GM12878 (cell line): Measurements from ENCODE around the gene LMNTD2. TPM values are rescaled to one million over a fixed set of nuclear protein-coding genes. Genes with fewer than 3 reads are reported as not detected.

ENCODE experiments used
- ATF7 ChIP-seq: fragments of 450-650 bp; IDR thresholded peaks from 2 replicates; pipeline ENCODE4 v1.6.1; 2016; ENCODE audit warnings: low read depth, mild to moderate bottlenecking
- BCL3 ChIP-seq: IDR thresholded peaks from 2 replicates; pipeline ENCODE4 v1.6.1; 2011; ENCODE audit warnings: borderline replicate concordance, low read depth, mild to moderate bottlenecking, moderate library complexity, low read length; ENCODE audit not compliant: insufficient read depth, poor library complexity, severe bottlenecking
- BRCA1 ChIP-seq: IDR thresholded peaks from 2 replicates; pipeline ENCODE4 v1.6.1; 2011; ENCODE audit warnings: low read depth, low read length, improper control_type of control experiment
- CBX3 ChIP-seq: fragments of 200-600 bp; sonication (generic); IDR thresholded peaks from 2 replicates; pipeline ENCODE4 v1.6.1; 2016; ENCODE audit warnings: low read depth, borderline replicate concordance
- CTCF ChIP-seq, 3 experiments: IDR thresholded peaks in 2 of 3; conservative IDR thresholded peaks in 1 of 3; 2 replicates each; pipeline ENCODE4 v1.5.1; 2011; ENCODE audit warnings: low read depth in 3 of 3, low read length in 3 of 3, mild to moderate bottlenecking in 3 of 3, control low read depth in 2 of 3, moderate library complexity in 2 of 3, inconsistent platforms in 1 of 3, mixed read lengths in 1 of 3; ENCODE audit not compliant: control insufficient read depth in 2 of 3, insufficient read depth in 1 of 3; ENCODE audit errors: extremely low read depth in 1 of 3
- ETV6 ChIP-seq, 2 experiments: fragments of 450-650 bp in 1 of 2; IDR thresholded peaks in 1 of 2; conservative IDR thresholded peaks in 1 of 2; 2 replicates each; pipeline ENCODE4 v1.6.1; 2014; ENCODE audit warnings: antibody characterized with exemption in 1 of 2, borderline replicate concordance in 1 of 2, low read depth in 1 of 2, mild to moderate bottlenecking in 1 of 2, moderate library complexity in 1 of 2
- HDGF ChIP-seq: fragments of 450-650 bp; IDR thresholded peaks from 2 replicates; pipeline ENCODE4 v1.6.1; 2016; ENCODE audit warnings: antibody characterized with exemption
- KLF5 ChIP-seq: fragments of 450-650 bp; IDR thresholded peaks from 2 replicates; pipeline ENCODE4 v1.6.1; 2014; ENCODE audit warnings: mild to moderate bottlenecking; ENCODE audit not compliant: partially characterized antibody
- MAX ChIP-seq: IDR thresholded peaks from 2 replicates; pipeline ENCODE4 v1.6.1; 2012; ENCODE audit warnings: low read depth, low read length, improper control_type of control experiment
- NFIC ChIP-seq: IDR thresholded peaks from 2 replicates; pipeline ENCODE4 v1.6.1; 2012; ENCODE audit warnings: low read depth, mild to moderate bottlenecking, inconsistent platforms, low read length, moderate library complexity
- NR2C2 ChIP-seq: IDR thresholded peaks from 2 replicates; pipeline ENCODE4 v1.6.1; 2011; ENCODE audit warnings: borderline replicate concordance, low read depth; ENCODE audit not compliant: control insufficient read depth, insufficient read length
- POLR2AphosphoS2 ChIP-seq: IDR thresholded peaks from 2 replicates; pipeline ENCODE4 v1.6.1; 2011; ENCODE audit warnings: low read depth, mild to moderate bottlenecking, low read length, improper control_type of control experiment, moderate library complexity
- RB1 ChIP-seq: fragments of 450-650 bp; formaldehyde crosslinking; IDR thresholded peaks from 2 replicates; pipeline ENCODE4 v1.6.1; 2017; ENCODE audit warnings: mild to moderate bottlenecking, borderline replicate concordance
- RBBP5 ChIP-seq: fragments of 200-600 bp; sonication (generic); conservative IDR thresholded peaks from 2 replicates; pipeline ENCODE4 v1.6.1; 2016
- SIN3A ChIP-seq: IDR thresholded peaks from 2 replicates; pipeline ENCODE4 v1.6.1; 2012; ENCODE audit warnings: low read depth, low read length, improper control_type of control experiment
- SMC3 ChIP-seq: IDR thresholded peaks from 2 replicates; pipeline ENCODE4 v1.6.1; 2011; ENCODE audit warnings: low read length, improper control_type of control experiment, borderline replicate concordance
- STAT1 ChIP-seq: fragments of 450-650 bp; conservative IDR thresholded peaks from 2 replicates; pipeline ENCODE4 v1.6.1; 2014; ENCODE audit warnings: antibody characterized with exemption, mild to moderate bottlenecking
- SUZ12 ChIP-seq: fragments of 200-600 bp; sonication (generic); IDR thresholded peaks from one replicate; pipeline ENCODE4 v1.6.1; 2018; ENCODE audit warnings: antibody characterized with exemption, mild to moderate bottlenecking; ENCODE audit not compliant: unreplicated experiment
- TARDBP ChIP-seq: IDR thresholded peaks from 2 replicates; pipeline ENCODE4 v1.6.1; 2016; ENCODE audit warnings: borderline replicate concordance
- WRNIP1 ChIP-seq: IDR thresholded peaks from 2 replicates; pipeline ENCODE4 v1.6.1; 2011; ENCODE audit warnings: low read depth, low read length, improper control_type of control experiment, borderline replicate concordance
- YY1 ChIP-seq: IDR thresholded peaks from 2 replicates; pipeline ENCODE4 v1.6.1; 2011; ENCODE audit warnings: low read depth, mild to moderate bottlenecking, low read length
- ZNF207 ChIP-seq: fragments of 450-650 bp; IDR thresholded peaks from 2 replicates; pipeline ENCODE4 v1.6.1; 2014; ENCODE audit warnings: antibody characterized with exemption, mild to moderate bottlenecking, borderline replicate concordance
- polyA plus RNA-seq, 11 experiments: library from polyadenylated mRNA; depleted of rRNA in 4 of 11; unstranded in 6 of 11; stranded (reverse) in 5 of 11; fragments of >200 nt; fragmentation: Nextera tagmentation in 4 of 11; fragmentation: Illumina TruSeq in 1 of 11; extraction: Ambion mirVana in 4 of 11; extraction: Trizol in 1 of 11; gene quantifications; 1 replicate in 1 of 11; 2 replicates in 10 of 11; pipeline versions ENCODE4 v1.2.1 to v1.2.3, GENCODE V29; 2011 to 2016; ENCODE audit warnings: inconsistent platforms in 2 of 11, missing spikeins in 2 of 11, low read depth in 1 of 11
- total RNA-seq, 4 experiments: library from RNA; depleted of rRNA in 3 of 4; stranded (reverse); fragments of >200 nt in 3 of 4; fragmentation: Illumina TruSeq in 1 of 4; extraction: Trizol in 1 of 4; gene quantifications; 2 replicates each; pipeline versions ENCODE4 v1.2.1 to v1.2.3, GENCODE V29; 2013 to 2021
- TF ChIP-seq, protein P1 (sequence below): fragments of 450-650 bp; IDR thresholded peaks from 2 replicates; pipeline ENCODE4 v1.6.1; 2017; ENCODE audit warnings: borderline replicate concordance
- TF ChIP-seq, protein P2 (sequence below): fragments of 450-650 bp; IDR thresholded peaks from 2 replicates; pipeline ENCODE4 v1.6.1; 2017; ENCODE audit warnings: mild to moderate bottlenecking

Gene LMNTD2
- total and polyA plus RNA-seq, 10 of the 15 experiments (the other 5 are each of a cell fraction or from before 2014, with no cell fraction given), result 0.22 to 4.1 (median 1.3) TPM; not detected in 2

DNA sequence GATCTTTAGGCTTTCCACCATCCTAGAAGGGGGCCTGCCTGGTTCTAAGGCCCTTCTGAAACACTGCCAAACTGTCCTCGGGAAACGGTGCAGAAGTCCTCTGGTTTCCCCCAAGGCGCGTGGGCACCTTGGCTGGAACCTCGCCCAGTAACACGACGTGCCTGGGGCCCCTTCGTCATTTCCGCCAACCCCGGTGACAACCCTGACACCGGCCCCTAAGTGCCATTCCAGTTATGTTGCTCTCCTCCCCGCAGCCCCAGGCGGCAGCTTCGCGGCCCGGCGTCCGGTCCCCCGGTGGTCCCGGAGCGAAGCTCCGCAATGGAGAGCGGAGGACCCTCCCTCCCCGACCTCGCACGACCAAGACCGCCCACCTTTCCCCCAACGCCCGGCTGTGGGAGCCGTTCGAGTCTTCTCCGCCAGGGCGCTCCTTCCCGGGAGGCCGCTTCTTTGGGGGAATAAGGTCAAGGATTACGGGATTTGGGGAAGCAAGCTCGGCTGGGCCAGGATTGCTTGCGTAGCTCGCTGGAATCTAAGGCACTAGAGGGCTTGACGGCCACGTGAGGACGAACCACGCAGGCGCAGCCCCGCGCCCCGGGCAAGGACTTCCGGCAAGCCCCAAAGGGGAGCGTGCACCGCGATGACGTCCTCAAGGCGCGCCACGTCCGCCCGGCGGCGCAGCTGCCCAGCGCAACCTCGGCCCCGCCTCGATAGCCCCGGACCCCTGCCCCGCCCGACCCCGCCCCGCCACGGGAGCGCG is 54.1 kb downstream of the LMNTD2 start (continued):
- peak; percentile 83 for TF ChIP-seq MAX
- TF ChIP-seq CBX3, result no peak
- TF ChIP-seq SMC3, result no peak
- no peak for TF ChIP-seq CTCF (IDR thresholded peaks at IDR 0.05 in 2 of 3, conservative IDR thresholded peaks at IDR 0.05 in 1 of 3; ENCODE audit: control insufficient read depth in 2 of 3, extremely low read depth in 1 of 3, insufficient read depth in 1 of 3, low read depth in 3 of 3, low read length in 3 of 3)
- TF ChIP-seq STAT1, result peak; percentile 12; the same call in 1 of the 2 replicates
- TF ChIP-seq KLF5, result peak; percentile 68
- no peak for TF ChIP-seq RB1
- TF ChIP-seq, protein P1, sequence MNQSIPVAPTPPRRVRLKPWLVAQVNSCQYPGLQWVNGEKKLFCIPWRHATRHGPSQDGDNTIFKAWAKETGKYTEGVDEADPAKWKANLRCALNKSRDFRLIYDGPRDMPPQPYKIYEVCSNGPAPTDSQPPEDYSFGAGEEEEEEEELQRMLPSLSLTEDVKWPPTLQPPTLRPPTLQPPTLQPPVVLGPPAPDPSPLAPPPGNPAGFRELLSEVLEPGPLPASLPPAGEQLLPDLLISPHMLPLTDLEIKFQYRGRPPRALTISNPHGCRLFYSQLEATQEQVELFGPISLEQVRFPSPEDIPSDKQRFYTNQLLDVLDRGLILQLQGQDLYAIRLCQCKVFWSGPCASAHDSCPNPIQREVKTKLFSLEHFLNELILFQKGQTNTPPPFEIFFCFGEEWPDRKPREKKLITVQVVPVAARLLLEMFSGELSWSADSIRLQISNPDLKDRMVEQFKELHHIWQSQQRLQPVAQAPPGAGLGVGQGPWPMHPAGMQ, result no peak
- TF ChIP-seq BCL3, result peak; percentile 14
- TF ChIP-seq HDGF, result no peak
- TF ChIP-seq RBBP5, result no peak
- TF ChIP-seq SIN3A, result peak; percentile 54; the same call in 1 of the 2 replicates
- peak; percentile 44 for TF ChIP-seq YY1
- peak; percentile 52; the same call in 1 of the 2 replicates for TF ChIP-seq POLR2AphosphoS2
- TF ChIP-seq, protein P2, sequence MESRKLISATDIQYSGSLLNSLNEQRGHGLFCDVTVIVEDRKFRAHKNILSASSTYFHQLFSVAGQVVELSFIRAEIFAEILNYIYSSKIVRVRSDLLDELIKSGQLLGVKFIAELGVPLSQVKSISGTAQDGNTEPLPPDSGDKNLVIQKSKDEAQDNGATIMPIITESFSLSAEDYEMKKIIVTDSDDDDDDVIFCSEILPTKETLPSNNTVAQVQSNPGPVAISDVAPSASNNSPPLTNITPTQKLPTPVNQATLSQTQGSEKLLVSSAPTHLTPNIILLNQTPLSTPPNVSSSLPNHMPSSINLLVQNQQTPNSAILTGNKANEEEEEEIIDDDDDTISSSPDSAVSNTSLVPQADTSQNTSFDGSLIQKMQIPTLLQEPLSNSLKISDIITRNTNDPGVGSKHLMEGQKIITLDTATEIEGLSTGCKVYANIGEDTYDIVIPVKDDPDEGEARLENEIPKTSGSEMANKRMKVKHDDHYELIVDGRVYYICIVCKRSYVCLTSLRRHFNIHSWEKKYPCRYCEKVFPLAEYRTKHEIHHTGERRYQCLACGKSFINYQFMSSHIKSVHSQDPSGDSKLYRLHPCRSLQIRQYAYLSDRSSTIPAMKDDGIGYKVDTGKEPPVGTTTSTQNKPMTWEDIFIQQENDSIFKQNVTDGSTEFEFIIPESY, result no peak
- no peak; the same call in 1 of the 2 replicates for TF ChIP-seq ATF7
- TF ChIP-seq TARDBP, result no peak
- TF ChIP-seq ETV6 (conservative IDR thresholded peaks at IDR 0.05 in 1 of 2, IDR thresholded peaks at IDR 0.05 in 1 of 2; ENCODE audit: borderline replicate concordance in 1 of 2, low read depth in 1 of 2), result no peak
- no peak for TF ChIP-seq BRCA1
- TF ChIP-seq NR2C2, result no peak
- TF ChIP-seq ZNF207, result no peak; the same call in 1 of the 2 replicates
- no peak for TF ChIP-seq SUZ12
- no peak for TF ChIP-seq WRNIP1
- no peak for TF ChIP-seq NFIC
